Ascending aorta (tissue), 2 donors: ENCODE measurements around the gene KCTD6. TPM values are rescaled to one million over a fixed set of nuclear protein-coding genes. Genes with fewer than 3 reads are reported as not detected.

ENCODE experiments used
- DNase-seq, 2 donors: peaks; one replicate each; pipeline ENCODE4 v3.0.0-alpha.2; 2019; ENCODE audit warnings: low spot score in 2 of 2
- H3K27ac ChIP-seq, 2 donors: fragments of 200-600 bp; sonication (generic); one replicate each; pipeline ENCODE4 v1.5.1; 2016 to 2017; ENCODE audit warnings: mild to moderate bottlenecking in 1 of 2
- H3K27me3 ChIP-seq: fragments of 200-600 bp; sonication (generic); one replicate; pipeline ENCODE4 v1.5.1; 2017
- H3K36me3 ChIP-seq, 2 donors: fragments of 200-600 bp; sonication (generic); one replicate each; pipeline ENCODE4 v1.5.1; 2016
- H3K4me1 ChIP-seq, 2 donors: fragments of 200-600 bp; sonication (generic); one replicate each; pipeline ENCODE4 v1.5.1; 2016 to 2017; ENCODE audit warnings: mild to moderate bottlenecking in 1 of 2
- H3K4me3 ChIP-seq, 2 donors: fragments of 200-600 bp; sonication (generic); one replicate each; pipeline ENCODE4 v1.5.1; 2016 to 2017; ENCODE audit warnings: mild to moderate bottlenecking in 1 of 2
- H3K9me3 ChIP-seq, 2 donors: fragments of 200-600 bp; sonication (generic); one replicate each; pipeline ENCODE4 v1.5.1; 2016
- intact Hi-C: fragments of 100-400 bp; cut with DNase I; formaldehyde crosslinking; loops from one replicate; pipeline ENCODE4 v1.15.1; 2023
- total RNA-seq: library from RNA; depleted of rRNA; stranded (reverse); fragments of >200 nt; gene quantifications from one replicate; pipeline ENCODE4 v1.1.0, GENCODE V29; 2016
- TF ChIP-seq, protein P1 (sequence below), 3 experiments: fragments of 200-600 bp in 2 of 3; fragments of 450-650 bp in 1 of 3; sonication (generic) in 2 of 3; IDR thresholded peaks; one replicate each; pipeline ENCODE4 v1.5.1; 2016 to 2019; ENCODE audit warnings: antibody characterized with exemption in 3 of 3, mild to moderate bottlenecking in 1 of 3, moderate library complexity in 1 of 3

Gene KCTD6
- total RNA-seq, 1 donor from 2014 or later: 6.6 TPM

DNA sequence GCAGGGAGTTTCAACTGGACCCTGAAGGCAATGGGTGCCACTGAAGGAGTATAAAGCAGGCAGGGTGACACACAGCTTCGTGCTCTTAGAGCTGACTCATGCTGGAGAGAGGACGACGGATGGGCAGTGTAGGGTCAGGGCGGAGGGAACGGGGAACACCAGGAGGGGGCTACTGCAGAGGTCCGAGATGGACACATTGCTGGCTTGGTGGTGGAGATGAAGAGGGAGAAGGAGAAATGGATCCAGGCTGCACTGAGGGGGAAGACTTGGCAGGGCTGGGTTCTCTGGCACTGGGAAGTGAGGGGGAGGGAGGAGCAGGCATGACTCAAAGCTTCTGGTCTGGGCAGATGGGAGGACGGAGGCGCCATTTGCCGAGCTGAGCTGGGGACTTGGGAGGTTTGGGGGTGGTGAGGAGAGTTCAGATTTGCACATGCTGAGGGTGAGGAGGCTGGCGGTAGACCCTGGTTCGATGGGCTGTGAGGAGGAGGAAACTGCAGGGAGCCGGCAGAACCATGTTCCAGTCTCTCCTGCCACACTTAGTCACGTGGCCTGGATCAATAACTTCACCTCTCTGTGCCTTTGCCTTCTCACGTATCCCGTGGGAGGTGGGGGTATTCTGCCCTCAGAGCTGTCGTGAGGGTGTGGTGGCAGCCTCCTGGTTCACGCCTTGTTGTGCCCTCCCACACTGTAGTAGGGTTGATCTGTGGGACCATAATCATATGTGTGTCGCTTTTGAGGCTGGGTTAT lies 4.6 kb upstream of the KCTD6 start:
- intact Hi-C loops: no loop called here
- TF ChIP-seq, protein P1, sequence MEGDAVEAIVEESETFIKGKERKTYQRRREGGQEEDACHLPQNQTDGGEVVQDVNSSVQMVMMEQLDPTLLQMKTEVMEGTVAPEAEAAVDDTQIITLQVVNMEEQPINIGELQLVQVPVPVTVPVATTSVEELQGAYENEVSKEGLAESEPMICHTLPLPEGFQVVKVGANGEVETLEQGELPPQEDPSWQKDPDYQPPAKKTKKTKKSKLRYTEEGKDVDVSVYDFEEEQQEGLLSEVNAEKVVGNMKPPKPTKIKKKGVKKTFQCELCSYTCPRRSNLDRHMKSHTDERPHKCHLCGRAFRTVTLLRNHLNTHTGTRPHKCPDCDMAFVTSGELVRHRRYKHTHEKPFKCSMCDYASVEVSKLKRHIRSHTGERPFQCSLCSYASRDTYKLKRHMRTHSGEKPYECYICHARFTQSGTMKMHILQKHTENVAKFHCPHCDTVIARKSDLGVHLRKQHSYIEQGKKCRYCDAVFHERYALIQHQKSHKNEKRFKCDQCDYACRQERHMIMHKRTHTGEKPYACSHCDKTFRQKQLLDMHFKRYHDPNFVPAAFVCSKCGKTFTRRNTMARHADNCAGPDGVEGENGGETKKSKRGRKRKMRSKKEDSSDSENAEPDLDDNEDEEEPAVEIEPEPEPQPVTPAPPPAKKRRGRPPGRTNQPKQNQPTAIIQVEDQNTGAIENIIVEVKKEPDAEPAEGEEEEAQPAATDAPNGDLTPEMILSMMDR (IDR thresholded peaks at IDR 0.05): no peak
- H3K9me3 ChIP-seq: no peaks in the 10 kb centered on the region
- H3K4me3 ChIP-seq: no peak overlapping the region
- H3K27ac ChIP-seq: peak overlapping the region in 1 of 2 donors; percentile 15
- peaks cover 5 to 9% of the 10 kb centered on the region in 2 donors for H3K4me1 ChIP-seq
- DNase-seq: no peak
- no peaks in the 10 kb centered on the region for H3K36me3 ChIP-seq
- no peaks in the 10 kb centered on the region for H3K27me3 ChIP-seq

- intact Hi-C loops: no loop called here
- TF ChIP-seq, protein P1 (IDR thresholded peaks at IDR 0.05): no peak
- Histone ChIP-seq H3K9me3 (no peaks in the 10 kb centered on the region), H3K27ac (no peak overlapping the region), H3K36me3 (no peaks in the 10 kb centered on the region), H3K27me3 (no peaks in the 10 kb centered on the region), H3K4me1 (peaks cover 5 to 20% of the 10 kb centered on the region in 2 donors), H3K4me3 (no peak overlapping the region)
- no peak for DNase-seq
Observed at GRCh38 chr3:58488967-58489366, 2.9 kb upstream of the KCTD6 start.

DNA sequence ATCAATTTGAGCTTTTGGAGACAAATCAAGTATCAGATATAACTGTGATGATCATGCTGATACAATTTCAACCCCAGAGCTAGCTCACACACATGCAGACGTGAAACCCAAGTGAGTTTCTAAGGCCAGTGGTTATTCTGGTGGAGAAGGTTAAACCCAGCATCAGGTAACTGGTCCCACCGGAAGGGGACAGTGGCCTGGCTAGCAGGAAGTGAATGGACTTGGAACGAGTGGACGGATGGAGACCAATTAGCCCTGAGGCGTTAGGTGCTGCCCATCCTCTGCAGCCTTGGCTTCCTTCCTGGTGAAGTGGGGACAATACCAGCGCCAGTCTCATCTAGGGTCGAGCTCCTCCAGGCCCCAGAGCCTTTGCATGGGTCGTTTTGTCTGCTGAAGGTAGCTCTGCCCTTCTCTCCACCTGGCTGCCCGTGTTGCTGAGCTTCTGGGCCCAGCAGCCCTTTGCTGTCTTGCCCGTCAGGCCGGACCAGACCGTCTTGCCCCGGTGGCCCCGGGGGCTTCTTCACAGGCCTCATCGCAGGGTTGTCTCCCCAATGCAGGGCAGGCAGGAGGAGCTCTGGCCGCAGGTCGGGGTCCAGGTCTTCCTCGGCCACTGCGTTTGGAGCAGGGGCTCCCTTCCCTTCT lies 915 bp upstream of the KCTD6 start:
- intact Hi-C loops: loop anchor here (1.0 to 2.0 kb wide), 3 partner anchors 28 to 894 kb away; partner anchors contain the start of genes ARF4 and PDHB
- H3K27me3 ChIP-seq: no peaks in the 10 kb centered on the region
- TF ChIP-seq, protein P1 (IDR thresholded peaks at IDR 0.05): no peak
- H3K9me3 ChIP-seq: no peaks in the 10 kb centered on the region
- H3K4me3 ChIP-seq: peak overlapping the region; percentile 39 to 98
- no peaks in the 10 kb centered on the region for H3K36me3 ChIP-seq
- H3K4me1 ChIP-seq: peaks cover 5 to 33% of the 10 kb centered on the region in 2 donors
- H3K27ac ChIP-seq: peak overlapping the region; percentile 81 to 92
- DNase-seq: no peak

- peak overlapping the region; percentile 96 to 98 for H3K4me3 ChIP-seq
- no peaks in the 10 kb centered on the region for H3K9me3 ChIP-seq
- DNase-seq: no peak
- H3K36me3 ChIP-seq: no peaks in the 10 kb centered on the region
- no peaks in the 10 kb centered on the region for H3K27me3 ChIP-seq
- intact Hi-C loops: loop anchor here (1.0 to 2.0 kb wide), 3 partner anchors 40 to 186 kb away; partner anchors contain the start of genes HTD2, PXK and RPP14
- peak overlapping the region; percentile 64 to 92 for H3K27ac ChIP-seq
- peaks cover 5 to 42% of the 10 kb centered on the region in 2 donors for H3K4me1 ChIP-seq
- TF ChIP-seq, protein P1 (IDR thresholded peaks at IDR 0.05): no peak
Observed at GRCh38 chr3:58492494-58492905, 604 bp downstream of the KCTD6 start.

- no peak overlapping the region for H3K27ac ChIP-seq
- TF ChIP-seq, protein P1 (IDR thresholded peaks at IDR 0.05): no peak
- H3K36me3 ChIP-seq: no peaks in the 10 kb centered on the region
- no peak for DNase-seq
- H3K27me3 ChIP-seq: no peaks in the 10 kb centered on the region
- intact Hi-C loops: no loop called here
- peak overlapping the region in 1 of 2 donors; percentile 98 for H3K4me3 ChIP-seq
- H3K9me3 ChIP-seq: no peaks in the 10 kb centered on the region
- peaks cover 5 to 42% of the 10 kb centered on the region in 2 donors for H3K4me1 ChIP-seq
Observed at GRCh38 chr3:58494107-58494506, 2.2 kb downstream of the KCTD6 start.
